Endothelial cell of umbilical vein (primary cell): ENCODE measurements around the gene RAC2. TPM values are rescaled to one million over a fixed set of nuclear protein-coding genes. Genes with fewer than 3 reads are reported as not detected.

Experiments
- BruUV-seq: library from RNA; stranded (reverse); fragments of 400-500 nt; replicated peaks from 2 replicates; lab custom pipeline; 2021; lab: Mats Ljungman, UMichigan
- CTCF ChIA-PET: fragments of 300-600, 350-600 bp; sonication (Branson Sonifier 250); formaldehyde crosslinking; loops from one replicate; lab custom pipeline; 2021; ENCODE audit warnings: antibody characterized with exemption, inconsistent platforms; lab: Charles Lee
- POLR2A ChIA-PET: fragments of 300-600, 350-600 bp; sonication (Branson Sonifier 250); formaldehyde crosslinking; loops from one replicate; lab custom pipeline; 2021; ENCODE audit warnings: antibody characterized with exemption, inconsistent platforms; lab: Charles Lee
- DNase-seq: peaks from one replicate; pipeline ENCODE4 v3.0.0-alpha.2; 2011; ENCODE audit warnings: low read depth, low spot score
- FAIRE-seq: peaks from 2 replicates; lab custom pipeline; 2011; peaks lifted over from hg19 to GRCh38; lab: Jason Lieb, UNC
- H2AFZ ChIP-seq: 2 replicates; pipeline ENCODE4 v1.6.0; 2012; ENCODE audit warnings: low read depth, low read length, control low read depth, inconsistent platforms
- H3K27ac ChIP-seq: 2 replicates; pipeline ENCODE4 v1.5.1; 2011; ENCODE audit warnings: low read depth, mild to moderate bottlenecking, control low read depth, low read length, moderate library complexity; ENCODE audit not compliant: insufficient read depth
- H3K27me3 ChIP-seq, 2 experiments: 2 replicates each; pipeline versions ENCODE4 v1.6.0 to v1.6.1; 2011; ENCODE audit warnings: low read length in 2 of 2, mixed read lengths in 1 of 2; ENCODE audit not compliant: control insufficient read depth in 2 of 2, insufficient read depth in 2 of 2
- H3K36me3 ChIP-seq, 2 experiments: 2 replicates in 1 of 2; 3 replicates in 1 of 2; pipeline ENCODE4 v1.5.1; 2011; ENCODE audit warnings: low read length in 2 of 2, mild to moderate bottlenecking in 1 of 2, moderate library complexity in 1 of 2; ENCODE audit not compliant: control insufficient read depth in 2 of 2, insufficient read depth in 2 of 2; ENCODE audit errors: extremely low read depth in 1 of 2
- H3K4me1 ChIP-seq: 3 replicates; pipeline ENCODE4 v1.5.1; 2011; ENCODE audit warnings: mild to moderate bottlenecking, low read length; ENCODE audit not compliant: control insufficient read depth, insufficient read depth; ENCODE audit errors: extremely low read depth
- H3K4me2 ChIP-seq: 2 replicates; pipeline ENCODE4 v1.6.1; 2011; ENCODE audit warnings: low read length, control low read depth, mixed read lengths; ENCODE audit not compliant: insufficient read depth
- H3K4me3 ChIP-seq, 3 experiments: fragments of 200-600 bp in 1 of 3; sonication (generic), shearing (Covaris generic) in 1 of 3; replicated peaks in 1 of 3; 2 replicates each; pipeline ENCODE4 v1.5.1; 2011 to 2016; ENCODE audit warnings: control low read depth in 3 of 3, low read length in 3 of 3, mild to moderate bottlenecking in 2 of 3, inconsistent platforms in 1 of 3, low read depth in 1 of 3, moderate library complexity in 1 of 3; ENCODE audit not compliant: insufficient read depth in 1 of 3
- H3K79me2 ChIP-seq: 2 replicates; pipeline ENCODE4 v1.6.0; 2012; ENCODE audit warnings: low read length, inconsistent platforms; ENCODE audit not compliant: control insufficient read depth, insufficient read depth
- H3K9ac ChIP-seq: replicated peaks from 2 replicates; pipeline ENCODE3; 2011; ENCODE audit warnings: low read length, control low read depth; ENCODE audit not compliant: insufficient read depth; ENCODE audit errors: extremely low read depth
- H3K9me1 ChIP-seq: replicated peaks from 3 replicates; pipeline ENCODE4 v1.6.0; 2011; ENCODE audit warnings: mild to moderate bottlenecking, low read length; ENCODE audit not compliant: control insufficient read depth, insufficient read depth; ENCODE audit errors: extremely low read depth
- H3K9me3 ChIP-seq: replicated peaks from 2 replicates; pipeline ENCODE4 v1.5.1; 2012; ENCODE audit warnings: low read length, inconsistent platforms; ENCODE audit not compliant: control insufficient read depth, insufficient read depth
- H4K20me1 ChIP-seq: replicated peaks from 2 replicates; pipeline ENCODE3; 2011; ENCODE audit warnings: mild to moderate bottlenecking, low read length; ENCODE audit not compliant: control insufficient read depth, insufficient read depth; ENCODE audit errors: extremely low read depth
- EZH2 ChIP-seq: IDR thresholded peaks from 2 replicates; pipeline ENCODE4 v1.6.1; 2012; ENCODE audit warnings: borderline replicate concordance, low read depth, mild to moderate bottlenecking, moderate library complexity, low read length, inconsistent platforms; ENCODE audit not compliant: severe bottlenecking
- FOS ChIP-seq: IDR thresholded peaks from 2 replicates; pipeline ENCODE4 v1.6.1; 2011; ENCODE audit warnings: mild to moderate bottlenecking, low read length, moderate library complexity, borderline replicate concordance; ENCODE audit not compliant: insufficient read depth
- GATA2 ChIP-seq: IDR thresholded peaks from 2 replicates; pipeline ENCODE4 v1.7.0; 2011; ENCODE audit warnings: low read depth, mild to moderate bottlenecking, moderate library complexity, mixed read lengths, low read length; ENCODE audit not compliant: insufficient read length, insufficient read depth
- JUN ChIP-seq: IDR thresholded peaks from 2 replicates; pipeline ENCODE4 v1.6.1; 2011; ENCODE audit warnings: borderline replicate concordance, low read depth; ENCODE audit not compliant: insufficient read length, insufficient read depth
- MYC ChIP-seq: IDR thresholded peaks from one replicate; pipeline ENCODE4 v1.6.1; 2011; ENCODE audit warnings: mild to moderate bottlenecking, low read depth, low read length
- POLR2A ChIP-seq: IDR thresholded peaks from 2 replicates; pipeline ENCODE4 v1.6.1; 2012; ENCODE audit warnings: low read depth, mild to moderate bottlenecking, control low read depth, low read length
- POLR2AphosphoS5 ChIP-seq: IDR thresholded peaks from 2 replicates; pipeline ENCODE4 v1.6.1; 2012; ENCODE audit warnings: low read depth, mild to moderate bottlenecking, control low read depth, low read length, moderate library complexity; ENCODE audit not compliant: insufficient read depth
- dilution Hi-C: fragments of 300-500 bp; cut with MboI; formaldehyde crosslinking; loops from one replicate; pipeline ENCODE4 v1.15.0; 2019; ENCODE audit warnings: low sequenced_read_pairs; ENCODE audit not compliant: extremely low pct_ligation_motif_present
- intact Hi-C: fragments of 100-400 bp; cut with micrococcal nuclease; formaldehyde crosslinking; loops from one replicate; pipeline ENCODE4 v1.10.0; 2022
- polyA plus RNA-seq, 4 experiments: library from polyadenylated mRNA; depleted of rRNA in 3 of 4; stranded (reverse) in 3 of 4; unstranded in 1 of 4; fragments of >200 nt; gene quantifications; 2 replicates each; pipeline versions ENCODE4 v1.2.1 to v1.2.3, GENCODE V29; 2011 to 2012; ENCODE audit warnings: missing spikeins in 1 of 4
- total RNA-seq: library from RNA; stranded (reverse); gene quantifications from 2 replicates; pipeline ENCODE4 v1.2.3, GENCODE V29; 2021
- TF ChIP-seq, protein P1 (sequence below), 2 donors: IDR thresholded peaks; 1 replicate in 1 of 2; 2 replicates in 1 of 2; pipeline ENCODE4 v1.5.1; 2011; ENCODE audit warnings: low read length in 2 of 2, mild to moderate bottlenecking in 2 of 2, moderate library complexity in 2 of 2, control low read depth in 1 of 2, inconsistent platforms in 1 of 2, low read depth in 1 of 2; ENCODE audit not compliant: insufficient read depth in 1 of 2; ENCODE audit errors: extremely low read depth in 1 of 2
- TF ChIP-seq, protein P2 (sequence below): IDR thresholded peaks from 2 replicates; pipeline ENCODE4 v1.6.1; 2011; ENCODE audit not compliant: insufficient read depth, insufficient read length

The RAC2 gene
- total and polyA plus RNA-seq, 2 donors (not counting 3 experiments of a cell fraction or from before 2014, with no cell fraction given): 122 to 181 TPM

- TF ChIP-seq POLR2AphosphoS5 (no peak), EZH2 (no peak), POLR2A (no peak), GATA2 (no peak), FOS (no peak), MYC (no peak), JUN (no peak)
- TF ChIP-seq, protein P1, sequence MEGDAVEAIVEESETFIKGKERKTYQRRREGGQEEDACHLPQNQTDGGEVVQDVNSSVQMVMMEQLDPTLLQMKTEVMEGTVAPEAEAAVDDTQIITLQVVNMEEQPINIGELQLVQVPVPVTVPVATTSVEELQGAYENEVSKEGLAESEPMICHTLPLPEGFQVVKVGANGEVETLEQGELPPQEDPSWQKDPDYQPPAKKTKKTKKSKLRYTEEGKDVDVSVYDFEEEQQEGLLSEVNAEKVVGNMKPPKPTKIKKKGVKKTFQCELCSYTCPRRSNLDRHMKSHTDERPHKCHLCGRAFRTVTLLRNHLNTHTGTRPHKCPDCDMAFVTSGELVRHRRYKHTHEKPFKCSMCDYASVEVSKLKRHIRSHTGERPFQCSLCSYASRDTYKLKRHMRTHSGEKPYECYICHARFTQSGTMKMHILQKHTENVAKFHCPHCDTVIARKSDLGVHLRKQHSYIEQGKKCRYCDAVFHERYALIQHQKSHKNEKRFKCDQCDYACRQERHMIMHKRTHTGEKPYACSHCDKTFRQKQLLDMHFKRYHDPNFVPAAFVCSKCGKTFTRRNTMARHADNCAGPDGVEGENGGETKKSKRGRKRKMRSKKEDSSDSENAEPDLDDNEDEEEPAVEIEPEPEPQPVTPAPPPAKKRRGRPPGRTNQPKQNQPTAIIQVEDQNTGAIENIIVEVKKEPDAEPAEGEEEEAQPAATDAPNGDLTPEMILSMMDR (IDR thresholded peaks at IDR 0.05; ENCODE audit: extremely low read depth in 1 of 2, insufficient read depth in 1 of 2, low read depth in 1 of 2, low read length in 2 of 2): no peak
- TF ChIP-seq, protein P2, sequence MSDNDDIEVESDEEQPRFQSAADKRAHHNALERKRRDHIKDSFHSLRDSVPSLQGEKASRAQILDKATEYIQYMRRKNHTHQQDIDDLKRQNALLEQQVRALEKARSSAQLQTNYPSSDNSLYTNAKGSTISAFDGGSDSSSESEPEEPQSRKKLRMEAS: no peak
- intact Hi-C loops: no loop called here
- Histone ChIP-seq H3K36me3 (no peaks in the 10 kb centered on the region), H3K9me1 (no peaks in the 10 kb centered on the region), H2AFZ (no peak overlapping the region), H3K27ac (no peak overlapping the region), H3K4me2 (no peak overlapping the region), H4K20me1 (no peaks in the 10 kb centered on the region), H3K27me3 (peaks cover 2 to 4% of the 10 kb centered on the region in 2 experiments), H3K4me3 (no peak overlapping the region), H3K9ac (no peak overlapping the region), H3K79me2 (no peaks in the 10 kb centered on the region), H3K9me3 (no peaks in the 10 kb centered on the region), H3K4me1 (no peaks in the 10 kb centered on the region)
- DNase-seq (no peak), FAIRE-seq (no peak)
- ChIA-PET POLR2A (no interaction called here), CTCF (no interaction called here)
- no TSS peak for BruUV-seq
- dilution Hi-C loops: no loop called here
Observed at GRCh38 chr22:37292641-37293040, 48.6 kb upstream of the RAC2 start.
